GM19238 (cell line): ENCODE data around the gene APBB2.

Experiments
- DNase-seq: peaks from one replicate; pipeline ENCODE4 v3.0.0; 2011; ENCODE audit warnings: low spot score; ENCODE audit not compliant: insufficient read length

APBB2 gene

GRCh38 chr4:40986375-40986774 lies 228.0 kb downstream of the APBB2 start:
- DNase-seq: no peak

GRCh38 chr4:40984051-40984450 lies 230.3 kb downstream of the APBB2 start:
- no peak for DNase-seq

DNA sequence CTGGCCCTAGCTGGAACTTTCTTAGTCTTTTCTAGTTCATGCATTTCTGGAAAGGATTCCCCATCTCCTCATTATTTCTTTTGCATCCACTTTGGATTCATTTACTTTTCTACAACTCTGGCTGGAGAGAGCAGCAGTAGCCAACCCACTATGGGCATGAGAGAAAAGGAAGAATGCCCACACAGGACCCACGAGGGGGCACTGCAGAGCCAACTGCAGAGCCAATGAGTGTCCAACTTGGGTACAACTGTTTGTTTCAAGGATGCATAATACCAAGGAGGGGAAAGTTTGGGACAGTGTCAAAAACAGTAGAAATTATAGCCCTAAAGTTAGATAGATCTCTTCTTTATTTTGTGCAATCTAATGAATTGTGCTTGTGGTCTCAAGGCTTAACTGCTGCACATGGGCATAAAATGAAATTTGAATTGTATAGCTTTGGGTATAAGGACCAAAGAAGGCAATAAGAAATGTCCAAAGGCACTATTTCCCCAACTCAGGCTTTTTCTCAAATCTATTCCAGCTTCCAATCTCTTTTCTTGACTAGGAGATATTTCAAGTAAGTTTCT lies 233.9 kb downstream of the APBB2 start:
- DNase-seq: no peak

- DNase-seq: no peak
These were observed 235.8 kb downstream of the APBB2 start for GRCh38 chr4:40978548-40978947.

- no peak for DNase-seq
These were observed 238.0 kb downstream of the APBB2 start for GRCh38 chr4:40976343-40976742.

DNA sequence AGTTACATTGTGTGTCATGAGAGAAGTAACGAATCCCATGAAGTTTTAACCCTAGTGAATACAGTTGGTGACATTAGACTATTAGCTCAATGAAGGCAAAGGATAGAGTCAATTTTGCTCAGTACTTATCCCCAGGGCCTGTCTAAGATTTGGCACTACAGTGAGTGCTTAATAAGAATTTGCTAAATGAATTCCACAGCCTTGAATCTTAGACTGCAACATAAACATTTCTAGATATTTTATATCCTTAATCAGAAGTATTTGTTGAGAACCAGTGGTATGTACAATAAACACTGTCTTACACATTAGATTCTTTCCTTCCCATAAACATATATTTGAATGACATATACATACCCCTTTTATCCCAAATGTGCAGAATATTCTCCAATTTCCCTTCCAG lies 241.6 kb downstream of the APBB2 start:
- no peak for DNase-seq

GRCh38 chr4:40971338-40971737 lies 243.0 kb downstream of the APBB2 start:
- no peak for DNase-seq

- no peak for DNase-seq
These were observed 244.8 kb downstream of the APBB2 start for GRCh38 chr4:40969501-40969900.

DNA sequence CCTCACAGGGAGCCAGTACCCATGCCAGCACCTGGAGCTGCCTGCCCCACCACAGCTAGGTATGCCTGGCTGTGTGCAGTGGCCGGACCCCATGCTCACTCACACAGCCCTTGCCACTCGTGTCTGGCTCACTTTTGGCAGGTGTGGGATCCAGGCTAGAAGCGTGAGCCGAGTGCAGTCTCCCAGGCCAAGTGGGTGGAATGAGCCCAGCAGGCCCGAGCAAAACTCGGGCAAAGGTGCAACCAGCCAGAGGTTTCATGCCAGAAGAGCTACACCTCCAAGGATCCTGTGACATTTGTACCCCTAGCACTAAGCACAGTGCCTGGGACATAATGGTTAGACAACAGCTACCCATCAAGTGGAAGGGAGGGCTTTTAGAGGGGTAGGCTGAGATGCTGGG lies 246.8 kb downstream of the APBB2 start:
- no peak for DNase-seq

- no peak for DNase-seq
These were observed 248.3 kb downstream of the APBB2 start for GRCh38 chr4:40966091-40966490.

- no peak for DNase-seq
These were observed 250.4 kb downstream of the APBB2 start for GRCh38 chr4:40963897-40964478.

GRCh38 chr4:40962551-40963180 lies 251.7 kb downstream of the APBB2 start:
- DNase-seq: no peak

DNA sequence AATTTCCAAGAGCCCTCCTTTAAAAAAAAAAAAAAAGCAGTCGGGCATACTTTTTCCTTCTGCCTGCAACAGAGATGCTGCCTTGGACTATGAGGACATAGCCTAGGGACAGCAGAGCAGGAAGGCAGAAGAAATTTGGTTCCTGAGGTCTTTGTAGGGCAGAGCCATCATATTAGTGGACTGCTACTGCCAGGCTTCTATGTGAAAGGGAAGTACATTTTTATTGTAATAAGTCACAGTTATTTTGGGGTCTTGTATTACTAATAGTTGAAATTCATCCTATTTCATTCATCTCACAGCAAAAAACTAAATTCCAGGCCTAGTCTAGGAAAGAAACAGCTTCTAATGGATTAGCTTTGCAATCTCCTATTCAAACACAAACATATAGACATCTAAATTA lies 253.4 kb downstream of the APBB2 start:
- DNase-seq: no peak

- DNase-seq: no peak
These were observed 257.1 kb downstream of the APBB2 start for GRCh38 chr4:40957281-40957680.

DNA sequence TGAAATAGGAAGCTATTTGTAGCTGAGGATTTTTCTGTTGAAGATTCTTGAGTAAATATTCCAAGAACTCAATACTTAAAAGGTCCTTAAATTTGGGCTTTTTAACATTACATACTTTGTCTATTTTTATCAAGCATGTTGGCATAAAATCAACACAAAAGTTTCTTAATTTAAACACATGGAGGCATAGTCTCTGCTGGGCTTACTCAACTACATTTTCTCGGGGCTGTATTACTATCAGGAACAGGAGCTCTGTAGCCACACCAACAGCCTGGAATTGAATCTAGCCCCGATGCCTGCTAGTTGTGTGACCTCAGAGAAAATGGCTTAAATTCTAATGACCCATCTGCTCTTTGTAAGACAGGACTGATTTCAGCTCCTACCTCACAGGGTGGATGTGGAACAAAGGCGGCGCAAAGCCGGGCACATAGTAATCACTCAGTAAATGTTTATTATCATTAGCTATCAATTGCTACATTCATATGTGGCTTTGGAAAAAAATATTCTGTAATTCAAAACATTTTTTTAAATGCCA lies 257.6 kb downstream of the APBB2 start:
- DNase-seq: no peak

DNA sequence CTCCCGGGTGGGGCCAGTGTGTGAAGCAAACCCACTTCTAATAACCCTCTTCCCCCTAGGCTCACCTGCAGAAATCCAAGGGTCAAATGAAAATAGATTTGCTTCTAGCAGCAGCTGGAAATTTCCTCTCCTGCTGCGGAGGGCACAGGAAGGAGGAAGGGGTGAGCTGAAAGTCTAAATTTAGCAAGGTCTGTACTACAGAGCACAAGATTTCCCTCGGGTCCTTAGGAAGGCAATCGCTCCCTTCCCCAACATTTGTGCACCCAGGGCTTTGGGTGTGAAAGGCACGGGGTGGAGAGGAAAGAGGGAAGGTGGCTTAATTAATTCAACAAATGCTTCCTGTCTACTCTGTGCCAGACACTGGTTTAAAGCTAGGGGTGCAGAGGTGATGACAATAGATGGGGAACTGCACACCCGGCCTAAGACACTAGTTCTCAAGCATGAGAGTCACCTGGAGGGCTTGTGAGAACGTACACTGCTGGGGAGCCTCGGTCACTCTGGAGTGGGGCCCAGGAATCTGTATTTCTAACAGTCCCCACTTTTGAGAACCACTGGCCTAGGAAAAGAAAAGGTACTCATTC lies 260.2 kb downstream of the APBB2 start:
- no peak for DNase-seq

DNA sequence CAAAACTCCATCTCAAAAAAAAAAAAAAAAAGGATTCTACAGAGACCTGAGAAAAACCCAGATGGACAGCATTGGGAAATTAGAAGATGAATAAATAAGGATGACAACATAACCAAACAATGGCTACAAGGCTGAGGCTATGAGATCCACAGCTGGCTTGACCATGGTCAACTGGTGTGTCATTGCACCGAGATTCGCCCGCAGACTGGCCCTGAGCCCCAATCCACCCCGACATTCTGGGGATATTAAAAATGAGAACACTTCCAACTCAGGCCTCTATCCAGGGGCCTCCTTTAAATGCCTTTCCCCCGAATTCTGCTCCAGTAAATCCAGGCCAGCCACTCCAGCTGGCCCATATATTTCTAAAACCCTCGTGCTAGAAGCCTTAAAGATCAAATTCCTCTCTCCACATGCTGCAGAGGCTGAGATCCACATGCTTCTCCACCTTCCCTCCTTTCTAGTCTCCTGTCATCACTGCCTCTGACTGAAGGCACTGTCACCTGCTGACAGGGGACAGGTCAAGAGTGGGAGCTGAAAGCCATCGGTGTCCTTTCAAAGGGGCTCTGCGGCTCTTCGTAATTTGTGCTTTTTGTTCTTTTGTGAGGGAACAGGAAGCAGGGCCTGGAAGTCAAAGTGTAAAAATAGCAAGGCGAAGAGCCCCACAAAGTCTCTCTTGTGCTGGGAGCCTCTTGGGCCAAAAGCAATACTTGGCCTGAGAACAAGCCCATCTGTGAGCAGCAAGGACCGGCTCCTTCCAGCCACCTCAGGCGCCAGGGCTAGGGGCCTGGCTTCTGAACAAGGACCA lies 260.9 kb downstream of the APBB2 start:
- no peak for DNase-seq

- DNase-seq: no peak
These were observed 261.7 kb downstream of the APBB2 start for GRCh38 chr4:40952672-40953071.

GRCh38 chr4:40952217-40952616 lies 262.1 kb downstream of the APBB2 start:
- DNase-seq: no peak

DNA sequence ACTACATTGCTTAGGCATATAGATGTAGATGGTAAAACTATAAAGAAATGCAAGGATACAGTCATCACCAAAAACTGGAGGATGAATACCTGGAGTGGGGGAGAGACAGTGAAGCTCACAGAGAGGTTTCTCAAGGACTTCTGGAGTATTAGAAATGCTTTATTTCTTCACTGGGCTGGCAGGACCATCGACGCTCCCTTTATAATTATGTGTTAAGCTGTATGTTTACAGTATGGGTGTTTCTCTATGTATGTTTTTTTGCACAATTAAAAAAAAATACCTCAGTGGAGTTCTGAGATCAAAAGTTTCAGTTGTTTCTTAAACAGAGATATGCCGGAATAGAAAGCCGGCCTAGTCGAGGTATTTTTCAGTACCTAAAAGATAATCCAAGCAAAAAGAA lies 263.3 kb downstream of the APBB2 start:
- DNase-seq: no peak

GRCh38 chr4:40949358-40950100 lies 264.8 kb downstream of the APBB2 start:
- no peak for DNase-seq
